ENCODE results near the gene GNPAT.

Gene GNPAT

DNA sequence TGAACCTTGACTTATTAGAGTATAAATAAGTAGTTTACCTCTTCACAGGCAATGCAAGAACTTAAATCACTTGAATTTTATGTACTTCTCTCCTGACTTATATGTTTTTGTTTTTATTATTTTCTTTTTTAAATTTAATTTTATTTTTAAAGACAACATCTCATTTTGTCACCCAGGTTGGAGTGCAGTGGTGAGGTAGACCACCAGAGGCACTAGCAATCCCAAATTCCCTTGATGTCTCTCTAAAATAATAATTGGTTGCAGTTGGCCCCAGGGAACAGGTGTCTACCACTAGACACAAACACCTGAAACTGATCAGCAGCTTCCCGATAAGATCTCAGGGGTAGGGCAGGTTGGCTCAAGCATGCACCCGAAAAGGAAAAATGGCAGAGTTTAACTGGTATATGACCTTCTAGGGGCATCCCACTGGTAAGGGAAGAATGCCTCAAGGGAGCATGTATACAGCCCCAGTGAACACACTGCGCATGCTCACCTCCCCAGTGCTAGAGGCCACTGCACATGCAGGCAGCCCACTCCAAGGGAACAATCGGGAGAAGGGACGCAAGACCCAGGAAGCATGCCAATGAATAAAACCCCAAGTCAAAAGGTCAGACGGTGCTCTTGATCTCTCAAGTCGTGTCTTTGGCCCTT lies 82.0 kb downstream of the GNPAT start:
- no peak for DNase-seq

DNA sequence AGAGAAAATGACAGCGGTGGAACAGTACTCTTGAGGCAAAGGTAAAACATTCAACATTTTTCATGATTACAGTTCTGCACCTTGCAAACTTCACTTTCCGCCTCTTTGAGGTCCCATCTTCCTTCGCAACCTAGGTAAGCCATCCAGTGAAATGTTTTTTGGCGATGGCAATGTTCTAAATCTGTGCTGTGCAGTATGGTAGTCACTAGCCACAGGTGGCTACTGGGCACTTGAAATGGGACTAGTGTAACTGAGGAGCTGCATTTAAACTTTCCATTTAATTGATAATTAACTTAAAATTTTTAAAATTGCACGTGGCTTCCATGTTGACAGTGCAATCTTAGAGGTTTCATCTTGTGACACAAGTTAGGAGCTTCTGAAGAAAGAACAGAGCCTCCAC lies 83.6 kb downstream of the GNPAT start:
- DNase-seq, result no peak

DNA sequence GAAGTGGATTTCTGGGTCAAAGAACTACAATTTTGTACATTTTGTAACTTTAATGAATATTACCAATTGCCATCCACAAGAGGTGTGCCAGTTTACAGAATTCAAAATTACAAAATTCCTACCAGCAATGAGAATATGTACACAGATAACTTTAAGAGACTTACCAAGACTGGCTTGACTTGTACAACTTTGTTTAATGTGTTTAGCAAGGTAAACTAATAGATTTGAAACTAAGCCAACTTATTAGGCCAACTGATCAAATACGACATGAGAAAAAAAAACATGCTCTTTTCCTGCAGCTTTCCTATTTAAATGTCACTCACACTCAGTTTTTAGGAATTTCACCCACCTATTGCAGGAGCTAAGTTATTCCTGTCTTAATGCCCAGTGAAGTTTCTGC lies 85.2 kb downstream of the GNPAT start:
- DNase-seq, result no peak

Measured in stimulated activated CD4-positive, alpha-beta T cell treated with anti-CD3 and anti-CD28 coated beads, Interleukin-15, amount 100 ng/mL, for 24 hours (primary cell).